Measurements from ENCODE around the gene KPNA2. TPM values are rescaled to one million over a fixed set of nuclear protein-coding genes. Genes with fewer than 3 reads are reported as not detected.
A peak's percentile ranks its signal among the peaks of the same experiment; 100 is the strongest.
"Not testable (repeated sequence)": the region's sequence is repeated elsewhere in the genome, so short reads cannot be mapped to it uniquely, and the experiment has no call there.

Gene KPNA2
- total RNA-seq, 1 donor from 2014 or later, result 79.1 TPM

DNA sequence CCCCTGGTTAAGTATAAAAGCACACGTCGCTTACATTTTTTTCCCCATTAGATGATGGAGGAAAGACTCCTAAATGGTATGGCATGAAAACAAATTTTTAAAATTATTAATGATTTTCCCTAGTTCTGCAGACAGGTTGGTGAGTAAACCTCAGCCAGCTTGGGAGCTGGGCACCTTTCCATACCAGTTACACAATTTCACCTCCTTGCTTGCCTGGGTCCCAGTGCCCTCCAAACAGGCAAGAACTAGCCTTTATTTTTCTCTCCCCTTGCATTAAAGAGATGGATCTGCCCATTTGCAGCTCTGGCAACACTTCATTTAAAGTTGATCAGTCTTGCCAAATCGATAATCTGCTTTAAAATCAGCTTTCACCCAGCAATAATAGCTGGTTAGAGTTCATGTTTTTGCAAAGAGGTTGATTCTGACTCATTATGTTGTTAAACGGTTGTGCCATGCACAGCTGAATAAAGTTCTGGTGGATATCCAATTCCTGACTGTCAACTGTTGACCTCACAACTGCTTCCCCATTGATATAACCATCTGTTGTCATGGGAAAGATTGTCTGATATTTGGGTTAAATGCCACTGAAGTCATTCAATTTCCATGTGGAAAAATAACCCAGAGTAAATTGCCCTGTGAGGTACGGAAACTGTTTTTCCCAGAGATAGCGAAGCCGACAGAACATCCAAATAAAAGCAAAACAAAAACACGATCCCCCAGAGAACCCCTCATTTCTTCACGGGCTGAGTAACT, 40.5 kb upstream of the KPNA2 start:
- TF ChIP-seq, protein P1, sequence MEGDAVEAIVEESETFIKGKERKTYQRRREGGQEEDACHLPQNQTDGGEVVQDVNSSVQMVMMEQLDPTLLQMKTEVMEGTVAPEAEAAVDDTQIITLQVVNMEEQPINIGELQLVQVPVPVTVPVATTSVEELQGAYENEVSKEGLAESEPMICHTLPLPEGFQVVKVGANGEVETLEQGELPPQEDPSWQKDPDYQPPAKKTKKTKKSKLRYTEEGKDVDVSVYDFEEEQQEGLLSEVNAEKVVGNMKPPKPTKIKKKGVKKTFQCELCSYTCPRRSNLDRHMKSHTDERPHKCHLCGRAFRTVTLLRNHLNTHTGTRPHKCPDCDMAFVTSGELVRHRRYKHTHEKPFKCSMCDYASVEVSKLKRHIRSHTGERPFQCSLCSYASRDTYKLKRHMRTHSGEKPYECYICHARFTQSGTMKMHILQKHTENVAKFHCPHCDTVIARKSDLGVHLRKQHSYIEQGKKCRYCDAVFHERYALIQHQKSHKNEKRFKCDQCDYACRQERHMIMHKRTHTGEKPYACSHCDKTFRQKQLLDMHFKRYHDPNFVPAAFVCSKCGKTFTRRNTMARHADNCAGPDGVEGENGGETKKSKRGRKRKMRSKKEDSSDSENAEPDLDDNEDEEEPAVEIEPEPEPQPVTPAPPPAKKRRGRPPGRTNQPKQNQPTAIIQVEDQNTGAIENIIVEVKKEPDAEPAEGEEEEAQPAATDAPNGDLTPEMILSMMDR (IDR thresholded peaks at IDR 0.05; ENCODE audit: insufficient read depth, low read length, poor library complexity, severe bottlenecking), result no peak
- no peak for DNase-seq (ENCODE audit: low read depth)
- Histone ChIP-seq H3K36me3 (ENCODE audit: control insufficient read depth, insufficient read depth, low read length) (no peaks in the 10 kb centered on the region), H3K4me3 (ENCODE audit: low read depth, low read length) (peak overlapping the region; percentile 36), H3K27me3 (ENCODE audit: control insufficient read depth, insufficient read depth, low read length) (no peaks in the 10 kb centered on the region)

DNA sequence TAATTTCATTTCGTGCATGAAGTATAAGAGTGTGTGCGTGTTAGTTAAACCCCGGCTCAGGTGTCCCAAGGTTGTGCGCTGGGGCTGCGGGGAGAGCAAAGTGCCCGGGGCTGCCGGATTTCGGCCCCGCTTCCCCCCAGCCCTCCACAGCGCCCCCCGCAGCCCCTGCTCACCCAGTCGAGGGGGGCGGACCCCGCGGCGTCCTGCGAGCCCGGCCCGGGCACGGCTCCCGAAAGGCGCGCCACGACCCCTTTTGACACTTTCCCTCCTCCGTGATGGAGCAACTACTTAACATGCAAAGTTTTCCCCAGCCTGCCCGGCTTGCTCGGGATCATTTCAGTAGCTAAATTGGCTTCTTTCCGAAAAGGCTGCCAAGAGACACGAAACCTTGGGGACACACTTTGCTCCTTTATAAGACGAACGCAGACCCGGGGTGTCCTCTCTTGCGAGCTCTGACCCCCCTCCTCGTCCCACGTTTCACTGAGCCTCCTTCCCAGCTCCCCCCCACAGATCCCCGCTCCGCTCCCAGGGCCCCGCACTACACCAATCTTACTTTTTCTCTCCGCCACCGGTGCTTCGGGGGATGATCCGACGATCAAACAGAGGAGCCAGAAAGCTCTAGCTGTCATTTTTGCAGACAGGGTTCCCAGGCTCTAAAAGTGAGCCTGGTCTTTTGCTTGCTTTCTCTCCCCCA, 39.8 kb upstream of the KPNA2 start:
- Histone ChIP-seq H3K4me3 (ENCODE audit: low read depth, low read length) (peak overlapping the region; percentile 36), H3K27me3 (ENCODE audit: control insufficient read depth, insufficient read depth, low read length) (no peaks in the 10 kb centered on the region), H3K36me3 (ENCODE audit: control insufficient read depth, insufficient read depth, low read length) (no peaks in the 10 kb centered on the region)
- TF ChIP-seq, protein P1 (IDR thresholded peaks at IDR 0.05; ENCODE audit: insufficient read depth, low read length, poor library complexity, severe bottlenecking), result no peak
- no peak for DNase-seq (ENCODE audit: low read depth)

DNA sequence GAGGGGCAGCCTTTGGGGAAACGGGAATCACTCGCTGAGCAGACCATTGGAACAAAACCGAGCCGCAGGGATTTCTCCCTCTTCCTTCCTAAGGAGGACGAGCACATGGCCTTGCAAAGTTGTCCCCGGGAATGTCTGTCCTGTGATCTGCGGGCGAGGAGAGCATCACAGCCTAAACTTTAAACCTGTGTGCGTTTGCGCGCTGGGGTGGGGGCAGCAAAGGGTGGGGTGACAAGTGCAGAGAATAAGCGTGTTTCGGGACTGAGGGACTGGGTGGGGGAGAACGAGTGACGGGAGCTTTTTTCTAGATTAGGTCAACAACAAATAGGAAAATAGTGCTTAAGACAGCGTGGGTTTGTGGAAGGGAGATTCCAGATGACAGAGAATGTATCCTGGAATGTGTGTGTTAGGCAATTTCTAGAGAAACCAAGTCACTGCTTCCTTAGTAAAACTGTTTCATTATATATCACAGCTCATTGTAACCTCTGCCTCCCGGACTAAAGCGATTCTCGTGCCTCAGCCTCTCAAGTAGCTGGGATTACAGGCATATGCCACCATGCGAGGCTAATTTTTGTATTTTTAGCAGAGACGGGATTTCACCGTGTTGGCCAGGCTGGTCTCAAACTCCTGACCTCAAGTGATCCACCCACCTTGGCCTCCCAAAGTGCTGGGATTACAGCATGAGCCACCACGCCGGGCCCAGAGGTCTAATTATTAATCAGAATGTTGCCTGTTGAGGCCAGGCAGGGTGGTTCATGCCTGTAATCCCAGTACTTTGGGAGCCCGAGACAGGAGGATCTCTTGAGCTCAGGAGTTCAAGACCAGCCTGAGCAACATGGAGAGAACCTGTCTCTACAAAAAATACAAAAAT, 39.0 kb upstream of the KPNA2 start, which contains the start of gene C17orf58:
Gene C17orf58 (minus strand): TSS at position 169 of the 871 bp plus-strand sequence. CDS start 271 bp downstream, outside the sequence.
- peak within 1 kb of the TSS; percentile 36 for H3K4me3 ChIP-seq (ENCODE audit: low read depth, low read length)
- not testable (repeated sequence) for DNase-seq (ENCODE audit: low read depth); H3K36me3 ChIP-seq (ENCODE audit: control insufficient read depth, insufficient read depth, low read length); H3K27me3 ChIP-seq (ENCODE audit: control insufficient read depth, insufficient read depth, low read length)

DNA sequence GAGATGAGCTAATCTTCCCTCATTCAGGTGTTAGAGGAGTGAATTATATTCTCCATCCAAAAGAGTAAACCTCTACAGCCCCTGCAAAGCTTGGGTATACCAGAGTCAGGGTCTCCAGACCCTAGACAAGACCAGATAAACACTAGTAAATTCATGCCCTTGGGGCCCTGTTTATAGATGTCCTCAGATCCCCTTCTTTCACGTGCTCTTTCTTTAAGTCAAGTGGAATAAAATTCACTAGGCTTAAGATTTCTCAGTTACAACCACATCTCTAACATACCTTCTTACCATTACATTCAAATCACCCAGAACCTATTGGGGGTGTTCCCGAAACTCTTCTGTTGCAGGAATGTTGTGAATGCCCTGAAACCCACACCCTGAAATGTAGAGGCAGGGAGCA, 37.1 kb upstream of the KPNA2 start:
- H3K4me3 ChIP-seq (ENCODE audit: low read depth, low read length), result no peak overlapping the region
- no peak for DNase-seq (ENCODE audit: low read depth)
- H3K27me3 ChIP-seq (ENCODE audit: control insufficient read depth, insufficient read depth, low read length), result no peaks in the 10 kb centered on the region
- TF ChIP-seq, protein P1 (IDR thresholded peaks at IDR 0.05; ENCODE audit: insufficient read depth, low read length, poor library complexity, severe bottlenecking), result no peak
- H3K36me3 ChIP-seq (ENCODE audit: control insufficient read depth, insufficient read depth, low read length), result no peaks in the 10 kb centered on the region

DNA sequence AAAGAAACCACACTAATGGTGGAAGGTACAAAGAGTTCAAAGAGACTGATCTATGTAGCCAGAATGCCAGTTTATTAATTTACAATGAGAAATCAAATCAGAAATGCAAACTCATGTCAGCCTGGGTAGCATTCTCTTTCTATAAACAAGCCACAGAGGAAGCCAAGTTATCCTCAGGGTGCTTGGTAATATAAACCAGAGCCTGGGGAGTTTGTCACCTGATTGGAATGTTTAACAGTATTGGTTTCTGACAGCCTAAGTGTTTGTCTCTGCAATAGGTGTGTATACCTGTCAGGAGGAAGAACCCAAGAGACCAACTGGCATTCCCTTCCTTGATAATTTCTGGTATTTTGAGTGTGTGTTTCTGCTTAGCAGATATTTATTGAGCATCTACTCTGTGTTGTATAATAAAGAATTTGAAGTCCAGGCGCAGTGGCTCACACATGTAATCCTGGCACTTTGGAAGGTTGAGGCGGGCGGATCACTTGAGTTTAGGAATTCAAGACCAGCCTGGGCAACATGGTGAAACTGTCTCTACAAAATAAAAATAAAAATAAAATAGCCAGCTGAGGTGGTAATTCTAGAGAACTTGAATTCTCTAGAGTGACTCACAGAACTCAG, 36.1 kb upstream of the KPNA2 start:
- H3K36me3 ChIP-seq (ENCODE audit: control insufficient read depth, insufficient read depth, low read length), result no peaks in the 10 kb centered on the region
- no peaks in the 10 kb centered on the region for H3K27me3 ChIP-seq (ENCODE audit: control insufficient read depth, insufficient read depth, low read length)
- TF ChIP-seq, protein P1 (IDR thresholded peaks at IDR 0.05; ENCODE audit: insufficient read depth, low read length, poor library complexity, severe bottlenecking), result no peak
- DNase-seq (ENCODE audit: low read depth), result no peak
- H3K4me3 ChIP-seq (ENCODE audit: low read depth, low read length), result no peak overlapping the region

All from kidney epithelial cell (primary cell).